Nephron (organoid): Measurements from ENCODE around the gene FTSJ3.
A peak's percentile ranks its signal among the peaks of the same experiment; 100 is the strongest.

Source experiments
- H3K27ac Mint-ChIP-seq, 3 experiments: 2 replicates each; pipeline ENCODE4 v1.8.0; 2020; ENCODE audit warnings: mixed read lengths in 3 of 3, mild to moderate bottlenecking in 2 of 3, moderate library complexity in 1 of 3
- H3K27me3 Mint-ChIP-seq: 2 replicates; pipeline ENCODE4 v1.8.0; 2021; ENCODE audit warnings: low read depth, mild to moderate bottlenecking, moderate library complexity, mixed read lengths
- H3K36me3 Mint-ChIP-seq: 2 replicates; pipeline ENCODE4 v1.8.0; 2020; ENCODE audit warnings: low read depth, mixed read lengths
- H3K4me1 Mint-ChIP-seq: 2 replicates; pipeline ENCODE4 v1.8.0; 2020; ENCODE audit warnings: mixed read lengths
- H3K4me3 Mint-ChIP-seq, 3 experiments: 2 replicates each; pipeline ENCODE4 v1.8.0; 2020; ENCODE audit warnings: mild to moderate bottlenecking in 3 of 3, mixed read lengths in 3 of 3, moderate library complexity in 2 of 3
- H3K9me3 Mint-ChIP-seq: 2 replicates; pipeline ENCODE4 v1.8.0; 2020; ENCODE audit warnings: mixed read lengths
- CTCF ChIP-seq, 3 experiments: fragments of 200-600 bp; sonication (generic); IDR thresholded peaks; one replicate each; pipeline ENCODE4 v1.5.0; 2021; ENCODE audit warnings: antibody characterized with exemption in 3 of 3; ENCODE audit not compliant: unreplicated experiment in 3 of 3

Gene FTSJ3

GRCh38 chr17:63830904-63831491, 3.5 kb upstream of the FTSJ3 start:
- no peak for TF ChIP-seq CTCF (IDR thresholded peaks at IDR 0.05; ENCODE audit: unreplicated experiment in 3 of 3)
- H3K4me3 Mint-ChIP-seq: peak overlapping the region in 2 of 3 experiments; percentile 2 to 33
- peaks cover 76% of the 10 kb centered on the region for H3K36me3 Mint-ChIP-seq
- H3K27me3 Mint-ChIP-seq: no peaks in the 10 kb centered on the region
- no peak overlapping the region for H3K27ac Mint-ChIP-seq
- no peaks in the 10 kb centered on the region for H3K9me3 Mint-ChIP-seq
- peaks cover 30% of the 10 kb centered on the region for H3K4me1 Mint-ChIP-seq

- no peak for TF ChIP-seq CTCF (IDR thresholded peaks at IDR 0.05; ENCODE audit: unreplicated experiment in 3 of 3)
- H3K9me3 Mint-ChIP-seq: no peaks in the 10 kb centered on the region
Observed at GRCh38 chr17:63830278-63830677, 2.8 kb upstream of the FTSJ3 start.

GRCh38 chr17:63828936-63829335, 1.5 kb upstream of the FTSJ3 start:
- H3K27ac Mint-ChIP-seq: no peak overlapping the region
- no peaks in the 10 kb centered on the region for H3K9me3 Mint-ChIP-seq
- peaks cover 77% of the 10 kb centered on the region for H3K36me3 Mint-ChIP-seq
- peak overlapping the region; percentile 82 to 94 (median 92) for H3K4me3 Mint-ChIP-seq
- no peaks in the 10 kb centered on the region for H3K27me3 Mint-ChIP-seq
- no peak for TF ChIP-seq CTCF (IDR thresholded peaks at IDR 0.05; ENCODE audit: unreplicated experiment in 3 of 3)
- peaks cover 32% of the 10 kb centered on the region for H3K4me1 Mint-ChIP-seq

More at GRCh38 chr17:63830278-63830677, 2.8 kb upstream of the FTSJ3 start:
- Mint-ChIP-seq H3K4me1 (peaks cover 32% of the 10 kb centered on the region), H3K27me3 (no peaks in the 10 kb centered on the region), H3K27ac (no peak overlapping the region), H3K4me3 (peak overlapping the region in 2 of 3 experiments; percentile 82 to 92), H3K36me3 (peaks cover 76% of the 10 kb centered on the region)

GRCh38 chr17:63827801-63828221, 348 bp upstream of the FTSJ3 start:
- H3K27ac Mint-ChIP-seq: peak overlapping the region; percentile 100
- peak in 1 of 3 experiments; percentile 8 for TF ChIP-seq CTCF (IDR thresholded peaks at IDR 0.05; ENCODE audit: unreplicated experiment in 3 of 3)
- H3K4me1 Mint-ChIP-seq: peaks cover 32% of the 10 kb centered on the region
- peaks cover 79% of the 10 kb centered on the region for H3K36me3 Mint-ChIP-seq
- H3K4me3 Mint-ChIP-seq: peak overlapping the region; percentile 92 to 97 (median 94)
- H3K9me3 Mint-ChIP-seq: no peaks in the 10 kb centered on the region
- H3K27me3 Mint-ChIP-seq: no peaks in the 10 kb centered on the region

GRCh38 chr17:63826468-63827001, 928 bp downstream of the FTSJ3 start:
- H3K4me1 Mint-ChIP-seq: peaks cover 38% of the 10 kb centered on the region
- H3K4me3 Mint-ChIP-seq: peak overlapping the region; percentile 92 to 97 (median 94)
- H3K9me3 Mint-ChIP-seq: no peaks in the 10 kb centered on the region
- H3K36me3 Mint-ChIP-seq: peaks cover 82% of the 10 kb centered on the region
- peak overlapping the region; percentile 100 for H3K27ac Mint-ChIP-seq
- no peak for TF ChIP-seq CTCF (IDR thresholded peaks at IDR 0.05; ENCODE audit: unreplicated experiment in 3 of 3)
- H3K27me3 Mint-ChIP-seq: no peaks in the 10 kb centered on the region

GRCh38 chr17:63824362-63824761, 3.1 kb downstream of the FTSJ3 start:
- TF ChIP-seq CTCF (IDR thresholded peaks at IDR 0.05; ENCODE audit: unreplicated experiment in 3 of 3): no peak
- peak overlapping the region in 2 of 3 experiments; percentile 22 to 54 for H3K27ac Mint-ChIP-seq
- H3K36me3 Mint-ChIP-seq: peaks cover 82% of the 10 kb centered on the region
- no peaks in the 10 kb centered on the region for H3K9me3 Mint-ChIP-seq
- peaks cover 32% of the 10 kb centered on the region for H3K4me1 Mint-ChIP-seq
- H3K4me3 Mint-ChIP-seq: peak overlapping the region; percentile 49 to 97 (median 94)
- H3K27me3 Mint-ChIP-seq: no peaks in the 10 kb centered on the region
